IPS DF 6.9 (cell line): Measurements from ENCODE around the gene MME.

Experiments
- DNase-seq: peaks from one replicate; pipeline ENCODE4 v3.0.0-alpha.2; 2013; ENCODE audit warnings: low read depth, low spot score
- H3K27ac ChIP-seq: one replicate; pipeline ENCODE4 v1.5.1; 2013; ENCODE audit warnings: low read length, control low read depth
- H3K27me3 ChIP-seq: 2 replicates; pipeline ENCODE4 v1.6.1; 2013; ENCODE audit warnings: mild to moderate bottlenecking, low read length; ENCODE audit not compliant: control insufficient read depth, insufficient read depth
- H3K36me3 ChIP-seq: 2 replicates; pipeline ENCODE4 v1.6.1; 2013; ENCODE audit warnings: low read length; ENCODE audit not compliant: control insufficient read depth, insufficient read depth
- H3K4me1 ChIP-seq: 2 replicates; pipeline ENCODE4 v1.6.1; 2013; ENCODE audit warnings: low read length; ENCODE audit not compliant: control insufficient read depth, insufficient read depth
- H3K4me3 ChIP-seq: 2 replicates; pipeline ENCODE4 v1.5.1; 2013; ENCODE audit warnings: mild to moderate bottlenecking, low read length
- H3K9me3 ChIP-seq: 2 replicates; pipeline ENCODE4 v1.6.1; 2013; ENCODE audit warnings: low read length, inconsistent platforms; ENCODE audit not compliant: control insufficient read depth, insufficient read depth
- WGBS: extraction: QIAGEN DNeasy Blood & Tissue Kit; methylation state at CpG from one replicate; pipeline ENCODE4 v1.1.7; 2013; ENCODE audit warnings: mixed read lengths, missing lambda C conversion rate; ENCODE audit not compliant: insufficient read length, insufficient coverage; 5-methylcytosine and 5-hydroxymethylcytosine counted together

MME gene

DNA sequence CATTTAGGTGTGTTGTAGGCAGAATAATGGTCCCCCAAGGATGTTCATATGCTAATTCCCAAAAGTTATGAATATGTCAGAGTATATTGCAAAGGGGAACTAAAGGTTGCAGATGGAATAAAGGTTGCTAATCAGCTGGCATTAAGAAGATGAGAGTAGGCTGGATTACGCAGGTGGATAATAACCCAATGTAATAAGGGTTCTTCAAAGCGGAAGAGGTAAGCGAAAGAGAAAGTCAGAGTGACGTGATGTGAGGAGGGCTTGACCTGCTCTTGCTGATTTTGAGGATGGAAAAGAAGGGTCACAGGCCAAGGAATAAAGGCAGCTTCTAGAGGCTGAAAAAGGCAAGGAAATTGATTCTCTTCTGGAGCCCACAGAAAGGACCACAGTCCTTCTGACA, 109.4 kb downstream of the MME start:
- no peak overlapping the region for H3K4me3 ChIP-seq
- no peaks in the 10 kb centered on the region for H3K27me3 ChIP-seq
- DNase-seq: no peak
- no CpG with 5 or more reads among the region's 4 CpGs for WGBS
- H3K27ac ChIP-seq: no peak overlapping the region
- H3K4me1 ChIP-seq: no peaks in the 10 kb centered on the region
- no peaks in the 10 kb centered on the region for H3K9me3 ChIP-seq
- H3K36me3 ChIP-seq: no peaks in the 10 kb centered on the region

- no peaks in the 10 kb centered on the region for H3K36me3 ChIP-seq
- no peaks in the 10 kb centered on the region for H3K4me1 ChIP-seq
- no peak for DNase-seq
- H3K9me3 ChIP-seq: no peaks in the 10 kb centered on the region
- H3K4me3 ChIP-seq: no peak overlapping the region
- no peak overlapping the region for H3K27ac ChIP-seq
- no peaks in the 10 kb centered on the region for H3K27me3 ChIP-seq
Observed at GRCh38 chr3:155190691-155191090, 110.6 kb downstream of the MME start.

DNA sequence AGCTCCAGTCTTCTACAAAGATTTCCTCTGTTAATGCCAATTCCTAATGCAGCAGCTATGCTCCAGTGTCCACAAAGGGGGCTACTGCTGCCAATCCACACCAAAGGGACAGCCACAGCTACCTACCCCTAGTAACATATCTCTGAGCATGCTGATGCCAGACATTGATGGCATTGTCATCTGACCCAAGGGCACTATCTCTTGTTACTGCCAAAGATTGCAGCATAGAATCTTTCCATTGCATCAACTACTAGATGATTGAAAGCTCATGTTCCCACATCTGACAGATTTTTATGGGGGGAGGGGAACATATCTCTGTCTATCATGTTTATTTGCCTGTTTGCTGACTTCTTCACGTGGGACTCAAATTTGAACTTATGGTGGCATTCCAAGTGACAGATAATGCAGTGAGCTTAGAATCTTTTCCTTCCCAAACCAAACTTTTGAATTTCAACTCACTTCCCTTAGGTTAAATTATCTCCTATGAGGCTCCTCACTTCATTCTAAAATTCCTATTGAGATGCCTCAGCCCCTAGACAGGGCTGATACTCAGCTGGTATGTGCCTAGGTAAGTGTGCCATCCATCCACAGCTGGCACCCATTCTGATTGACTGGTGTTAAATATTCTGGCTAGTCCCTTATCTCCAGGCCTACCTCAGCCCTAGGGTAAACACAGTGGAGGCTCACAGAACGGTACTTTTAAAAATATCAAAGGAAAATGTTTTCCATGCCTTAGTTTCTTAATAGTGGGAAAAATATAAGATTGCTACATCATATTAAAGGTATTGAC, 113.0 kb downstream of the MME start:
- WGBS: no CpG with 5 or more reads among the region's 2 CpGs
- no peak for DNase-seq
- Histone ChIP-seq H3K36me3 (no peaks in the 10 kb centered on the region), H3K27ac (no peak overlapping the region), H3K27me3 (no peaks in the 10 kb centered on the region), H3K9me3 (no peaks in the 10 kb centered on the region), H3K4me1 (no peaks in the 10 kb centered on the region), H3K4me3 (no peak overlapping the region)

DNA sequence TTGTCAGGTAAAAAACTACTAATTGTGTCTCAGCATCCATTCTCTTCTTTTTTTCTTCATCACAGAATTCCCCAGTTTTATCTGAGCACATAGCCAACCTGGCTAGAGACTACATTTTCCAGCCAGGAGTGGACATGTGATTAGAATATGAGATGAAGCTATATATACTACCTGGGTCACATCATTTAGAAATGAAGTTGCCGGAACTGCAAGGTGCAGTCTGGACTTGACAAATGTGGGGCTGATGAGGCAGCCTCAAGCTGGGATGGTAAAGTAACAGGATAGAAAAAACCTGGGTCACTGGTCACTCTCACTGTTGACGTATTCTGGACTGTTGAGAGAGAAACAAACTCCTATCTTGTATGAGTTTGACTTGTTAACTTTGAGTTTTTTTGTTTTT, 113.7 kb downstream of the MME start:
- no peaks in the 10 kb centered on the region for H3K27me3 ChIP-seq
- H3K36me3 ChIP-seq: no peaks in the 10 kb centered on the region
- H3K4me1 ChIP-seq: no peaks in the 10 kb centered on the region
- no peaks in the 10 kb centered on the region for H3K9me3 ChIP-seq
- no CpG with 5 or more reads among the region's 2 CpGs for WGBS
- no peak overlapping the region for H3K27ac ChIP-seq
- no peak overlapping the region for H3K4me3 ChIP-seq
- DNase-seq: no peak

- Histone ChIP-seq H3K4me1 (no peaks in the 10 kb centered on the region), H3K27me3 (no peaks in the 10 kb centered on the region), H3K36me3 (no peaks in the 10 kb centered on the region), H3K27ac (no peak overlapping the region), H3K9me3 (no peaks in the 10 kb centered on the region), H3K4me3 (no peak overlapping the region)
- no peak for DNase-seq
- WGBS: no CpG with 5 or more reads among the region's 8 CpGs
Observed at GRCh38 chr3:155194973-155195957, 115.1 kb downstream of the MME start.

GRCh38 chr3:155196131-155197021, 116.3 kb downstream of the MME start:
- H3K9me3 ChIP-seq: no peaks in the 10 kb centered on the region
- H3K4me3 ChIP-seq: no peak overlapping the region
- DNase-seq: no peak
- H3K4me1 ChIP-seq: no peaks in the 10 kb centered on the region
- H3K36me3 ChIP-seq: no peaks in the 10 kb centered on the region
- no CpG with 5 or more reads among the region's 5 CpGs for WGBS
- H3K27ac ChIP-seq: no peak overlapping the region
- no peaks in the 10 kb centered on the region for H3K27me3 ChIP-seq

- DNase-seq: no peak
- WGBS: no CpG with 5 or more reads among the region's 2 CpGs
- Histone ChIP-seq H3K27me3 (no peaks in the 10 kb centered on the region), H3K4me3 (no peak overlapping the region), H3K36me3 (no peaks in the 10 kb centered on the region), H3K4me1 (no peaks in the 10 kb centered on the region), H3K27ac (no peak overlapping the region), H3K9me3 (no peaks in the 10 kb centered on the region)
Observed at GRCh38 chr3:155197786-155198185, 117.7 kb downstream of the MME start.

GRCh38 chr3:155202626-155203025, 122.5 kb downstream of the MME start:
- H3K9me3 ChIP-seq: no peaks in the 10 kb centered on the region
- no peak overlapping the region for H3K27ac ChIP-seq
- H3K27me3 ChIP-seq: no peaks in the 10 kb centered on the region
- no peaks in the 10 kb centered on the region for H3K36me3 ChIP-seq
- H3K4me3 ChIP-seq: no peak overlapping the region
- DNase-seq: no peak
- no CpG with 5 or more reads among the region's 4 CpGs for WGBS
- no peaks in the 10 kb centered on the region for H3K4me1 ChIP-seq

- Histone ChIP-seq H3K4me1 (no peaks in the 10 kb centered on the region), H3K9me3 (no peaks in the 10 kb centered on the region)
- DNase-seq: no peak
Observed at GRCh38 chr3:155204851-155205250, 124.7 kb downstream of the MME start.

DNA sequence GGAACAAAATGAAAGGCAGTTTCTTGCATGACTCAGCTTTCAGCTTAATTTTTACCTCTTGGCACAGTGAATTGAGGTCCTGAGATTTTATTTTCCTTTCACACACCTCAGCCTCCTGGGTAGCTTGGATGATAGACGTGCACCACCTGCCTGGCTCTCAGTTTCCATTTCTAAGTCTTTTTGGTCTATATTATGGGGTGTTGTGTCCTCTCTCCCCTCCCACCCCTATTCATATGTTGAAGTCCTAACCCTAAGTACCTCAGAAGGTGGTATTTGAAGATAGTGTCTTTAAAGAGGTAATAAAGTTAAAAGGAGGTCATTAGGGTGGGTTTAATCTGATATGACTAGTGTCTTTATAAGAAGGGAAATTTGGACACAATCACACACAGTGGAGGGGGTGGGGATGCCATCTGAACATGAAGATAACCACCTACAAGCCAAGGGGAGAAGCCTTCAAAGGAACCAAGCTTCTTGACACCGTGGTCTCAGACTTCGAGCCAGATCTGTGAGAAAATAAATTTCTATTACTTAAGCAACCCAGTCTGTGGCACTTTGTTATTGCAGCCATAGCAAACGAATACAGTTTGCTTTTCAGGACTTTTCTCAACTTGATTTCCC, 128.2 kb downstream of the MME start:
- 100% methylated on average over 1 of the region's 4 CpGs for WGBS
- Histone ChIP-seq H3K27me3 (no peaks in the 10 kb centered on the region), H3K36me3 (no peaks in the 10 kb centered on the region), H3K4me3 (no peak overlapping the region), H3K4me1 (no peaks in the 10 kb centered on the region), H3K27ac (no peak overlapping the region), H3K9me3 (no peaks in the 10 kb centered on the region)
- no peak for DNase-seq

More at GRCh38 chr3:155204851-155205250, 124.7 kb downstream of the MME start:
- H3K36me3 ChIP-seq: no peaks in the 10 kb centered on the region
- H3K27me3 ChIP-seq: no peaks in the 10 kb centered on the region
- no peak overlapping the region for H3K27ac ChIP-seq
- H3K4me3 ChIP-seq: no peak overlapping the region
